SK-N-SH (cell line): Measurements from ENCODE around the gene SNRNP70.

Source experiments
- GABPA ChIP-seq: IDR thresholded peaks from 2 replicates; pipeline ENCODE4 v1.4.0; 2012; ENCODE audit warnings: low read depth, mild to moderate bottlenecking
- TCF12 ChIP-seq: IDR thresholded peaks from 2 replicates; pipeline ENCODE4 v1.4.0; 2012
- TF ChIP-seq, protein P1 (sequence below): IDR thresholded peaks from 2 replicates; pipeline ENCODE4 v1.4.0; 2012; ENCODE audit warnings: low read depth
- TF ChIP-seq, protein P2 (sequence below): fragments of 200-600 bp; sonication (generic); IDR thresholded peaks from 2 replicates; pipeline ENCODE4 v1.6.1; 2017; ENCODE audit warnings: antibody characterized with exemption, mild to moderate bottlenecking, moderate library complexity

DNA sequence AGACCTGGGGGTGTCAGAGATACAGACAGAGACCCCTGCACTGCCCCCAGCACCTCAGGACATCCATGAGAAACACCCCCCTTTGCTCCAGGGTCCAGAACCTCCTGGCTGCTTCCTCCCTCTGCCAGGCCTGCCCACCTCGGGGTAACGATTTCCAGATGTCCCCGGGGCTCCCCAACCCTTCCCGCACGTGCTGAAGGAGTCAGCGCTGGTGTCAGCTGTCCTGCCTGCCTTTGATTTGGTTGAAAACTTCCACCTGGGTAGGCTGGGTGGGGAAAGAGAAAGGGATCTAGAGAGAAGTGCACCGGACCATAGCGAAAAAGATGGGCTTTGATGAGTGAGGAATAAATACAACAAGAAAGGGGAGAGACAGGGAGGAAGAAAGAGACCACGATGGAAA is 26.2 kb upstream of the SNRNP70 start:
- TF ChIP-seq, protein P1, sequence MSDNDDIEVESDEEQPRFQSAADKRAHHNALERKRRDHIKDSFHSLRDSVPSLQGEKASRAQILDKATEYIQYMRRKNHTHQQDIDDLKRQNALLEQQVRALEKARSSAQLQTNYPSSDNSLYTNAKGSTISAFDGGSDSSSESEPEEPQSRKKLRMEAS: no peak
- peak; percentile 52; the same call in 1 of the 2 replicates for TF ChIP-seq TCF12
- TF ChIP-seq, protein P2, sequence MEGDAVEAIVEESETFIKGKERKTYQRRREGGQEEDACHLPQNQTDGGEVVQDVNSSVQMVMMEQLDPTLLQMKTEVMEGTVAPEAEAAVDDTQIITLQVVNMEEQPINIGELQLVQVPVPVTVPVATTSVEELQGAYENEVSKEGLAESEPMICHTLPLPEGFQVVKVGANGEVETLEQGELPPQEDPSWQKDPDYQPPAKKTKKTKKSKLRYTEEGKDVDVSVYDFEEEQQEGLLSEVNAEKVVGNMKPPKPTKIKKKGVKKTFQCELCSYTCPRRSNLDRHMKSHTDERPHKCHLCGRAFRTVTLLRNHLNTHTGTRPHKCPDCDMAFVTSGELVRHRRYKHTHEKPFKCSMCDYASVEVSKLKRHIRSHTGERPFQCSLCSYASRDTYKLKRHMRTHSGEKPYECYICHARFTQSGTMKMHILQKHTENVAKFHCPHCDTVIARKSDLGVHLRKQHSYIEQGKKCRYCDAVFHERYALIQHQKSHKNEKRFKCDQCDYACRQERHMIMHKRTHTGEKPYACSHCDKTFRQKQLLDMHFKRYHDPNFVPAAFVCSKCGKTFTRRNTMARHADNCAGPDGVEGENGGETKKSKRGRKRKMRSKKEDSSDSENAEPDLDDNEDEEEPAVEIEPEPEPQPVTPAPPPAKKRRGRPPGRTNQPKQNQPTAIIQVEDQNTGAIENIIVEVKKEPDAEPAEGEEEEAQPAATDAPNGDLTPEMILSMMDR: no peak
- no peak for TF ChIP-seq GABPA
